A204.1 (cell line): Measurements from ENCODE around the gene TSPAN18.

ENCODE experiments used
- FAIRE-seq: peaks from 2 replicates; lab custom pipeline; 2012; peaks lifted over from hg19 to GRCh38; lab: Jason Lieb, UNC

TSPAN18 gene

GRCh38 chr11:44798607-44798972, 71.8 kb downstream of the TSPAN18 start:
- FAIRE-seq, result no peak

DNA sequence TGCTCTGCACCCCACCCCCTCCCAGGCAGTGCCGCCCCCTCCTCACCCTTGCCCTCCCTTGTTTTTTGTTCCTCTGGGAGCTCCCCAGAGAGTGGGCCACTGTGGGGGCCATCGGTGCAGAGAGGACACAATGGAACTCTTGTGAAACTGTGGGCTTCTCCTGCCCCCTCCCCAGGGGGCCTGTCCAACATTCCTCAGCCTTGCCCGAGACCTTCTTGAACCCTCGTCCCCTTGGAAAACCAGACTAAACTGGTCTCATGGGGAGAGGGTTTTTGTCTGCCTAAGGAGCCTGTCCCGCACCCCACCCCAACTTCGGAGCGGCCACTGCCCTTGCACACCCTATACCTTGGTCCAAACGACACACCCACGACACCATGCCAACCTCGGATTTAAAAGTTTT, 72.2 kb downstream of the TSPAN18 start:
- FAIRE-seq, result no peak

GRCh38 chr11:44802347-44802746, 75.6 kb downstream of the TSPAN18 start:
- no peak for FAIRE-seq

- no peak for FAIRE-seq
Observed at GRCh38 chr11:44803009-44803408, 76.2 kb downstream of the TSPAN18 start.

GRCh38 chr11:44804449-44805437, 78.0 kb downstream of the TSPAN18 start:
- FAIRE-seq, result no peak

- FAIRE-seq, result no peak
Observed at GRCh38 chr11:44805596-44805995, 78.8 kb downstream of the TSPAN18 start.

- FAIRE-seq, result no peak
Observed at GRCh38 chr11:44808053-44808753, 81.4 kb downstream of the TSPAN18 start.

DNA sequence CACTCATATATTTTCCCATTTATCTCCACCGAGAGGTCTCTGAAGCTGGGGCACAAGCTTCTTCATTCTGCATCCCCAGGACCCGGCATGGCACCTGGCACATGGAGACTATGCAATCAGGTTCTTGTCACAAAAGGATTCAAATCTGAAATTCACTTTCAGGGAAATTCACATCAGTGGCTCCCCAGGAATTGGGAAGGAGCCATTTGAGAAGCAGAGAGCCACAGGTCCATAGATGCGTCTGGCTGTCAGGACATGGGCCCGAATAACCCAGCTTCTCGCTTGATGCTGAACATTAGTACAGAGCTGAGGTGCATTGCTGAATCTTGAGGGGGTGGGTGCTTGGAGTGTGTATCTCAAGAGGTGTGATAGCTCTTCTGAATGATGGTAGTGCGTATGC, 82.5 kb downstream of the TSPAN18 start:
- no peak for FAIRE-seq

DNA sequence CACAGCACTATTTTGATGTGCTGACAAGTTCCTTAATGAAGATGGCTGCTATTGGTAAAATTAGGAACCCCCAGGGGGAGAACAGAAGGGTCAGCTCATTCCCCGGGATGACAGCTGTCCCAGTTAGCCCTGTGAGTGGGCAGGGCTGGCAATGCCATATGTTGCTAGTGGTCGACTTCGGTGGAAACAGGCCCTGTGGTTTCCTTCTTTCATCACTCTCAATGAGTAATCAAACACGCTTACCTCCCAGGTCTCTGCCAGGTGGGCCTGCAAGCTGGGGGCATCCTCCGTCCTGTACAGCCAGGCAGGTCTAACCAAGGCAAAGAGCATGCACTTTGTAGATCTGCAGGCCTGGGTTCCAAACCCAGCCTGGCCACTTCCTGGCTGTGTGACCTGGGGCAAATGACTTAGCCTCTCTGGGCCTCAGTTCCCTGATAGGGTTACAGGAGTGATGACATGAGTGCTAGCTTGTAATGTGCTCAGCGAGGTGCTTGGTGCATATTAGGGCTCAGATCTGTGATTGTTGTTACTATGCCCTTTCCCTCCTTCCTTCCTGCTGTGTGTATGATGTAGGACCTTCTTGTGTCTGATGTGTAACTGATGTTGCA, 85.2 kb downstream of the TSPAN18 start:
- FAIRE-seq, result no peak

DNA sequence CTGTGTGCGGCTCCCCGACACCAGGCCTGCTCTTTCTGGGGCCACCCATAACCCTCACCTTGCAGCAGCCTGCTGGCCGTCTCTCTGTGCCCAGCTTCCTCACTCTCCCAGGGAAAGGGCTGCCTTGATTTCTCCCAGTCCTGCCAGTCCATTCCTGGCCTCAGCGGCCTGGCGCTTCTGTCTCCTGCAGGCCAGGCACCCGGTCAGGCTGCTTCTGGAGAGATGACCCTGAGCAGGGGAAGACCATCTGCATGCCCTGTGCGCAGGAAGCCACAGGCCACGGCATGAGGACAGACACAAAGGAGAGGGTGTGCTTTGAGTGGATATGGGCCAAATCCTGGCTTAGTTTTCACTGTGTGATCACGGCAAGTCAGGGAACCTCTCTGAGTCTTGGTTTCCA, 86.2 kb downstream of the TSPAN18 start:
- FAIRE-seq, result no peak

- no peak for FAIRE-seq
Observed at GRCh38 chr11:44813401-44813800, 86.6 kb downstream of the TSPAN18 start.

DNA sequence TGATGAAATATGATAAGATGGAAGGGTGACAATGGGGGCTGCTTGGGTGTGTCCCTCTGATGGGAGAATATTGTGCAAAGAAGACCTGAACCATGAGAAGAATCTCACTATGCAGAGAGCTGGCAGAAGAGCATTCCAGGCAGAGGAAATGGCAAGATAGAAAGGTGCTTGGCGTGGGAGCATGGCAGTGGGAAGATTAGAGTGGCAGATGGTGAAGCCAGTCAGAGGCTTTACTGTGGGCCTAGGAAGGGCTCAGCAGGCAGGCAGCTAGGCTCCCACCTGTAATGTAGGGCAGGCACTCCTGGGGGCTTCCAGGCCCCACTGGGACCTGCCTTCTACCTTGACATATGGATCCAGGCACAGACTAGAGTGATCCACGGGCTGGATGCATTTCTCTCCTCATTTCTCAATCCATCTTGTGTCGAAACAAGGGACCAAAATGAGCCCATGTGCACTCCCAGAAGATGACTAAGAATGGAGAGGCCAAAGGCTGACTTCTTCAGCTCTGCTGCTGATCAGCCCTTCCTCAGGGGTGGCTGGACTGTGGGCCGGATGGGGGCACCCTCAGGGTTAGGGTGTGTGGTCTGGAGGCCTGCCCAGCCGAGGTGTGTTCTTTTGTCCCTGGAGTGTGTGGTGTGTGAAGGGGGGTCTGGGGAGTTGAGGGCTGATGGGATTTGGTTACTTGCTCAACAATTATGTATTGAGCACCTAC, 88.3 kb downstream of the TSPAN18 start:
- FAIRE-seq, result no peak

DNA sequence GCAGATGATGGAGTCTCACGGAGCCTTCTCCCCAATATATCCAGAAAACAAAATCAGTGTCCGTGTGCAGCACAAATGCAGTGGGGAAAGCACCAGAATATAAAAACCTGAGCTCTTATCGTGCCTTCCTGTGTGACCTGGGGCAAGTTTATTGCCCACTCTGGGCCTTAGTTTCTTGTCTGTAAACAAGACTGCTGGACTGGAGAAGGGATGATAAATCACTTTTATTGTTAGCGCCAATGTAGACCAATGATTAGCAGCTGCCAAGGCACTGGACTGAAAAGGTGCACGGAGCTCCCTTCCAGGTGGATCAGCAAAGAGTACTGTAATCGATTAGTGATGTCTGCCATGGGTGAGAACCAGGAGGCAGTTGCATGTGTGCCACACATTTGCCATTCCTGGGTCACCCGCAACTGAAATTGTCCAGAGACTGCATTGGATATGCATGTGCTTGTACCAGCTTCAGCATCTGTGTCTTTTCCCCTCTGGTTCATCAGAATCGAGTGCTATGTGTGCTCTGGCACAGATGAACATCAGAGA, 89.2 kb downstream of the TSPAN18 start:
- no peak for FAIRE-seq

DNA sequence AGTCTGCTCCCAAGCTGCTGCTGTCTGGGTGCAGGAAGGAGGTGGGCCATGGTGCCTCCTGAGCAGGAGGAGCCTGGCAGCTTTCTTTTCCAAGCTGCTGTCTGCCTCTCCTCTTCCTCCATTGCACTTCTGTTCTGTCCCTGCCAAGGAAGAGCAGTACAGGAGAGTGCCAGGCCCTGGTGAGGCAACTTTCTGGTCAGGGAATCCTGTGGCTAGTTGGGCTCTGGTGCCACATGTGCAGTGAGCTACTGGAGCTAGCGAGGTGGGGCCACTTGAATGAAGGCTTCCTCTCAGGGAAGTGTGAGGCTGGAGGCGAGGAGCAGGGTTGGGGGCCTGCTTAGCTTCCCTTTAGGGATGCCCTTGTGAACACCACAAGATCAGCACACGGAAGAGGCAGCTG, 90.0 kb downstream of the TSPAN18 start:
- no peak for FAIRE-seq

DNA sequence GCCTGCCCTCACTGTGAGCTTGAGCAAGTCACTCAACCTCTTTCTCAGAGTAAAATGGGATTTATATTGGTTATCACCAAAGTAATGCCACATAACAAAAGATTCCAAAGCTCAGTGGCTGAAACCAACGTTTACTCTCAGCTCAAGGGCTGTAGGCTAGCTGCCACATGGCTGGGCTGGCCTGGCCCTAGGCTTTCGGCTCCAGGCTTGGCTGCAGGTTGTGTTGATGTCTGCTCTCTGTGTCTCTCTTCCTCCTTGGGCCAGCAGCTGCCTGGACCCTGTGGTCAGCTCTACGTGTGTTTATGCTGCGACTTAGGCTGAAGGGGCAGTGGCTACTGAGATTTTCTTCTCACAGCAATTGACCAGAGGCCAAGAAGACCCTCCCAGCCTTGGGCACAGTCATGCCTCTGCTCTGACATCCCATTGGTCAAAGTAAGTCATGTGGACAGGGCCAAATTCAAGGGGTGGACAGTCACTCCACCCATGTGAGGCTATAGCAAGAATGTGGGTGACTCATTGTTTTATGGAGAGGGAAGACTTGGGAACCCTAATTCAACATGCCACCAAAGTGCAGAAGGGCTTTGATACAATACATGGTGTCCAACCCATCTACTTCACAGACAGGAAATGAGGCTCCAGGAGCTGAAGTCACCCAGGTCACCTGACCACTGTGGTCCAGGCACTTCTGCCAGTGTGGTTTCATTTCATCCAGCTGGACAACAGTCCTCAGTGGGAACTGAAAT, 90.6 kb downstream of the TSPAN18 start:
- no peak for FAIRE-seq

- no peak for FAIRE-seq
Observed at GRCh38 chr11:44818110-44818509, 91.3 kb downstream of the TSPAN18 start.

- FAIRE-seq, result no peak
Observed at GRCh38 chr11:44819346-44819745, 92.6 kb downstream of the TSPAN18 start.

DNA sequence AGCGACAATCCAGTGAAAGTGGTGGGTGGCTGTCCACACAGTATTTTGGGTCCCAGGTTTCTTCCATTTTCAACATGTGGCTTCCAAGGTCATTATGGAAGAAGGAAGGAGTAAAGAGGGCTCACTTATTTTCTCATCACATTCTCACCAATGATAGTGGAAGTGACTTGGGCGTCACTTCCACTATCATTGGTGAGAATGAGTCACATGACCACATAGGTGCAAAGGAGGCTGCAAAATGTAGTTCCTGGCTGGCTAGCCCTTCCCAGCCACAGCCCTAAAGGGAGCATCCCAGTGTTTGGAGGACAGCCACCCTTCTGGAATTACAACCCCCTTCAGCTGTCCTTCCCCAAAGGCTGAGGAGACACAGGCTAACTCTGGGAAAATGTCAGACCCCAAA, 95.6 kb downstream of the TSPAN18 start:
- FAIRE-seq, result no peak

DNA sequence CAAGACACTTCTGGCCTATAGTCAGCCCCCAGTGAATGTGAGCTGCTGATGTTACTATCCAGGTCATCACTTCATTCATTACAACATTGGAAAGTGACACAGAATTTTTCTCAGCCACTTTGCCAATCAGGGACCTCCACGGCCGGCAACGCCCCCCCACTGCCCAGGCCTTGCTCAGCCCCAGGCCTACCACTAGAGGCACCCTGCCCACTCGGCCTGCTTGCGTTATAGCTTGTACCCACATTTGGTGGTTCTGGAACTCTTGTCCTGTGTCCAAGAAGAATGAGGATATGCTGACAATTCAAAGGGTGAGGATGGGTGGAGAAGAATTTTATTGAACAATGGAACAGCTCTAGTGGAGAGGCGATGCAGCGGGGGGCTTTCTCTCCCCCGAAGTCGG, 96.2 kb downstream of the TSPAN18 start:
- FAIRE-seq, result no peak

DNA sequence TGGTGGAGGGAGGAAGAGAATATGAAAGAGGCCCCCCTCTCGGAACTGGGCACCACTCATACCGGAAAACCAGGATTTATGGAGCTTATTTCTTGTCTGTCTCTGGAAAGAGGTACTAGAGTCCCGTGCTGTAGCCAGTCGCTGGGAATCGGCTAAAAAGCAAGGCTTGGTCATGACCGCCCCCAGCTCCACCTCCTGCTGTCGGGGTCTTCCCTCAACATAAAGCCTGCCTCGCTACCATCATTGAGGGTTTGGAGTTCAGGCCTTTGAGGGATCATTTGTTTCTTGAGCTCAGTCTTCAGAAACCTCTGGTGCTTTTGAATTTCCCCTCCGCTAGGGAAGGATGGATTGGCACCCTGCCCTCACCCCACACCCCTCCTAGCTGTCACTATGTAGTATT, 97.1 kb downstream of the TSPAN18 start:
- no peak for FAIRE-seq

GRCh38 chr11:44824300-44824704, 97.5 kb downstream of the TSPAN18 start:
- no peak for FAIRE-seq
